Adrenal gland (tissue), 12 donors: ENCODE data around the gene CAB39L. TPM values are rescaled to one million over a fixed set of nuclear protein-coding genes. Genes with fewer than 3 reads are reported as not detected.

ENCODE experiments used
- DNase-seq, 7 donors: peaks; one replicate each; pipeline ENCODE4 v3.0.0-alpha.2; 2019 to 2020
- H3K27ac ChIP-seq, 5 donors: fragments of 200-600 bp; sonication (generic) in 4 of 5; 1 replicate in 3 of 5; 2 replicates in 2 of 5; pipeline versions ENCODE4 v1.5.1 to v1.8.0; 2016 to 2020; ENCODE audit warnings: mild to moderate bottlenecking in 1 of 5
- H3K27me3 ChIP-seq: fragments of 200-600 bp; 2 replicates; pipeline ENCODE4 v1.8.0; 2021
- H3K36me3 ChIP-seq, 2 donors: fragments of 200-600 bp; replicated peaks in 1 of 2; 1 replicate in 1 of 2; 2 replicates in 1 of 2; pipeline versions ENCODE4 v1.5.1 to v1.8.0; 2018 to 2022
- H3K4me1 ChIP-seq, 2 donors: fragments of 200-600 bp; replicated peaks in 1 of 2; 1 replicate in 1 of 2; 2 replicates in 1 of 2; pipeline versions ENCODE4 v1.5.1 to v1.8.0; 2018 to 2021
- H3K4me3 ChIP-seq, 4 donors: fragments of 200-600 bp; sonication (generic) in 3 of 4; one replicate each; pipeline ENCODE4 v1.5.1; 2016 to 2018
- H3K9me3 ChIP-seq, 3 donors: fragments of 200-600 bp; sonication (generic) in 1 of 3; replicated peaks in 1 of 3; 1 replicate in 2 of 3; 2 replicates in 1 of 3; pipeline versions ENCODE4 v1.5.1 to v1.8.0; 2016 to 2021
- POLR2A ChIP-seq, 2 donors: fragments of 450-650 bp; IDR thresholded peaks; one replicate each; pipeline ENCODE4 v1.6.1; 2017; ENCODE audit warnings: antibody characterized with exemption in 2 of 2, mild to moderate bottlenecking in 2 of 2, moderate library complexity in 1 of 2
- WGBS, 4 donors: extraction: QIAGEN DNeasy Blood & Tissue Kit in 2 of 4; methylation state at CpG; one replicate each; pipeline versions ENCODE4 v1.1.5 to v1.1.7; 2013 to 2017; 5-methylcytosine and 5-hydroxymethylcytosine counted together
- intact Hi-C, 2 donors: fragments of 100-400 bp; cut with DNase I; formaldehyde crosslinking; loops; one replicate each; pipeline versions ENCODE4 v1.14.1 to v1.15.0; 2022 to 2023
- polyA plus RNA-seq, 3 donors: library from polyadenylated mRNA; stranded (reverse); fragments of 200-250 nt in 2 of 3; fragments of 350-450 nt in 1 of 3; fragmentation: Illumina TruSeq in 1 of 3; extraction: RNeasy Lipid Tissue Mini Kit (QIAGEN cat#74804) in 1 of 3; gene quantifications; one replicate each; pipeline ENCODE4 v1.2.3, GENCODE V29; 2013 to 2014
- total RNA-seq, 9 donors: library from RNA; depleted of rRNA in 4 of 9; stranded (reverse); fragments of >200 nt in 4 of 9; fragments of 120-200 nt in 1 of 9; fragmentation: NEBNext Ultra II Directional in 1 of 9; extraction: Animal tissue kit (Norgen Biotek cat#: 25700) in 1 of 9; gene quantifications; one replicate each; pipeline versions ENCODE4 v1.1.0 to v1.2.4, GENCODE V29; 2013 to 2023
- TF ChIP-seq, protein P1 (sequence below), 6 experiments: fragments of 450-650 bp in 4 of 6; fragments of 200-600 bp in 2 of 6; sonication (generic) in 1 of 6; IDR thresholded peaks; 1 replicate in 5 of 6; 2 replicates in 1 of 6; pipeline versions ENCODE4 v1.5.1 to v1.8.0; 2016 to 2021; ENCODE audit warnings: antibody characterized with exemption in 6 of 6, mild to moderate bottlenecking in 2 of 6, moderate library complexity in 1 of 6
- donor health status: healthy with polysubstance abuse.
- donor health status: Bipolar disorder and iron deficiency.
- donor health status: DM: yes; HTN: yes; CAD: no.
- donor health status: DM: no; HTN: no; CAD: no.
- donor health status: DM: no; HTN: no; CAD: no.
- donor health status: DM: yes; HTN: yes; CAD: no.

Gene CAB39L
- total and polyA plus RNA-seq, 12 donors: 17.8 to 115 (median 47.8) TPM

GRCh38 chr13:49319551-49319950 is 124.3 kb downstream of the CAB39L start:
- DNase-seq: no peak
- Histone ChIP-seq H3K4me3 (no peak overlapping the region), H3K27ac (peak overlapping the region in 1 of 5 donors; percentile 7), H3K9me3 (no peaks in the 10 kb centered on the region), H3K4me1 (peaks cover 0 to 13% of the 10 kb centered on the region in 2 donors), H3K36me3 (peaks cover 0 to 2% of the 10 kb centered on the region in 2 donors), H3K27me3 (no peaks in the 10 kb centered on the region)
- intact Hi-C loops: no loop called here
- TF ChIP-seq POLR2A (IDR thresholded peaks at IDR 0.05): no peak
- TF ChIP-seq, protein P1, sequence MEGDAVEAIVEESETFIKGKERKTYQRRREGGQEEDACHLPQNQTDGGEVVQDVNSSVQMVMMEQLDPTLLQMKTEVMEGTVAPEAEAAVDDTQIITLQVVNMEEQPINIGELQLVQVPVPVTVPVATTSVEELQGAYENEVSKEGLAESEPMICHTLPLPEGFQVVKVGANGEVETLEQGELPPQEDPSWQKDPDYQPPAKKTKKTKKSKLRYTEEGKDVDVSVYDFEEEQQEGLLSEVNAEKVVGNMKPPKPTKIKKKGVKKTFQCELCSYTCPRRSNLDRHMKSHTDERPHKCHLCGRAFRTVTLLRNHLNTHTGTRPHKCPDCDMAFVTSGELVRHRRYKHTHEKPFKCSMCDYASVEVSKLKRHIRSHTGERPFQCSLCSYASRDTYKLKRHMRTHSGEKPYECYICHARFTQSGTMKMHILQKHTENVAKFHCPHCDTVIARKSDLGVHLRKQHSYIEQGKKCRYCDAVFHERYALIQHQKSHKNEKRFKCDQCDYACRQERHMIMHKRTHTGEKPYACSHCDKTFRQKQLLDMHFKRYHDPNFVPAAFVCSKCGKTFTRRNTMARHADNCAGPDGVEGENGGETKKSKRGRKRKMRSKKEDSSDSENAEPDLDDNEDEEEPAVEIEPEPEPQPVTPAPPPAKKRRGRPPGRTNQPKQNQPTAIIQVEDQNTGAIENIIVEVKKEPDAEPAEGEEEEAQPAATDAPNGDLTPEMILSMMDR (IDR thresholded peaks at IDR 0.05): no peak

GRCh38 chr13:49315756-49316482 is 127.9 kb downstream of the CAB39L start:
- Histone ChIP-seq H3K27ac (no peak overlapping the region), H3K9me3 (no peaks in the 10 kb centered on the region), H3K4me3 (no peak overlapping the region), H3K27me3 (no peaks in the 10 kb centered on the region), H3K36me3 (no peaks in the 10 kb centered on the region), H3K4me1 (peaks cover 0 to 20% of the 10 kb centered on the region in 2 donors)
- DNase-seq: no peak
- 94 to 97% (median 94%) methylated on average over 5 of the region's 5 CpGs for WGBS, 4 donors
- TF ChIP-seq, protein P1 (IDR thresholded peaks at IDR 0.05): no peak
- TF ChIP-seq POLR2A (IDR thresholded peaks at IDR 0.05): no peak
- intact Hi-C loops: no loop called here

DNA sequence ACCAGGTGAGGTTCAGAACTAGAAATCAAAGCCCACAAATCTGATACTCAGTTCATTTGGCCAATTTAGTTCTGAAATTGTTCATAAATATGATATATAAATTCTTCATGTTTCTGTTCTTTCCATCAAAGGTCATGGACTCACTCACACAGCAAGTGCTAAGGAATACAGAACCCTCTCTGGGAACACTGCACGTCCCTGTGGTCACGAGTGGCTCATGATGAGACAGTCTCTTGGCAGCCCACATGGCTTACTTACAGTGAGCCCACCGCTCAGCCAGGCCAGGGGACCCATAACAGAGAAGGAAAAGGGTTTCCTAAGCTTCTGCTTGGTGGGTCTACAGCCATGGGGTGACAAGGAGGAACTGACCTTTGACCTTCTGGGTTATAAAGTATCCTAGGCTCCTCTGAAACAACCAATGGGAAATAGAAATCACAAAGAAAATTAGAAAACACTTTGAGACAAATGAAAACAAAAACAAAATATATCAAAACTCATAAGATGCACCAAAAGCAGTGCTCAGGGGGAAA is 128.8 kb downstream of the CAB39L start:
- TF ChIP-seq, protein P1 (IDR thresholded peaks at IDR 0.05): no peak
- TF ChIP-seq POLR2A (IDR thresholded peaks at IDR 0.05): no peak
- intact Hi-C loops: no loop called here
- no peaks in the 10 kb centered on the region for H3K9me3 ChIP-seq
- H3K36me3 ChIP-seq: peaks cover 0 to 5% of the 10 kb centered on the region in 2 donors
- H3K27me3 ChIP-seq: no peaks in the 10 kb centered on the region
- WGBS, 4 donors: 79 to 95% (median 88%) methylated on average over 3 of the region's 3 CpGs
- H3K4me3 ChIP-seq: no peak overlapping the region
- no peak overlapping the region for H3K27ac ChIP-seq
- DNase-seq: no peak
- peaks cover 0 to 17% of the 10 kb centered on the region in 2 donors for H3K4me1 ChIP-seq

DNA sequence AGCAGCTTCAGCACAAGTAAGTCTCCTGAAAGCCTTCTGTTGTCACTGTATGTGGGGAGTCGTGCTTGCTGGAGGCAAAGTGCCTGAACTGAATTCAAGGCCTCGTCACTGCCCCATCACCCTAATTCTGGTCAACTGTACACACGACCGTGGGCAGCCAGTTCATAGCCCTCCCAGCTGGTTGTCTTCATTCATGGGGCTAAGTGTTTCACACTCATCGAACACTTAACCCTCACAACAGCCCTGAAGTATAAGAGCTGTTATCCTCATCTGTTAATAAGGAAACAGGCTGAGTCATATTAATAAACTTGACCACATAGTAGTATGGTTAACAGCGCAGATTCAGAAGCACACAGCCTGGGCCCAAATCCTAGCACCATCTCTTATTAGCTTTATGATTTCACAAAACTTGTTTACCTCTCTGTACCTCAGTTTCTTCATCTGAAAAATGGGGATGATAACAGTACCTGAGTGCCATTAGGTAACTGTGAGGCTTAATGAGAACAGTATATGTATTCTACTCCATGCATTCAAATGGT is 129.5 kb downstream of the CAB39L start:
- Histone ChIP-seq H3K4me1 (peaks cover 0 to 10% of the 10 kb centered on the region in 2 donors), H3K9me3 (no peaks in the 10 kb centered on the region), H3K27ac (peak overlapping the region in 2 of 5 donors; percentile 67 to 76), H3K36me3 (peaks cover 0 to 10% of the 10 kb centered on the region in 2 donors), H3K4me3 (no peak overlapping the region), H3K27me3 (no peaks in the 10 kb centered on the region)
- intact Hi-C loops: no loop called here
- TF ChIP-seq POLR2A (IDR thresholded peaks at IDR 0.05): no peak
- TF ChIP-seq, protein P1 (IDR thresholded peaks at IDR 0.05): no peak
- 75 to 89% (median 84%) methylated on average over 6 of the region's 6 CpGs for WGBS, 4 donors
- no peak for DNase-seq
